ENCODE measurements around the gene SETD3. TPM values are rescaled to one million over a fixed set of nuclear protein-coding genes. Genes with fewer than 3 reads are reported as not detected.

The SETD3 gene
- total RNA-seq, 1 donor from 2014 or later: 46.0 TPM

- Mint-ChIP-seq H3K4me3 (ENCODE audit: low read depth) (no peak overlapping the region), H3K4me1 (ENCODE audit: low read depth) (no peaks in the 10 kb centered on the region), H3K27ac (no peak overlapping the region), H3K27me3 (peaks cover 37% of the 10 kb centered on the region), H3K9me3 (ENCODE audit: low read depth) (peaks cover 3% of the 10 kb centered on the region), H3K36me3 (ENCODE audit: insufficient read depth) (no peaks in the 10 kb centered on the region)
- DNase-seq (ENCODE audit: low spot score, unreplicated experiment): no peak
- TF ChIP-seq, protein P1, sequence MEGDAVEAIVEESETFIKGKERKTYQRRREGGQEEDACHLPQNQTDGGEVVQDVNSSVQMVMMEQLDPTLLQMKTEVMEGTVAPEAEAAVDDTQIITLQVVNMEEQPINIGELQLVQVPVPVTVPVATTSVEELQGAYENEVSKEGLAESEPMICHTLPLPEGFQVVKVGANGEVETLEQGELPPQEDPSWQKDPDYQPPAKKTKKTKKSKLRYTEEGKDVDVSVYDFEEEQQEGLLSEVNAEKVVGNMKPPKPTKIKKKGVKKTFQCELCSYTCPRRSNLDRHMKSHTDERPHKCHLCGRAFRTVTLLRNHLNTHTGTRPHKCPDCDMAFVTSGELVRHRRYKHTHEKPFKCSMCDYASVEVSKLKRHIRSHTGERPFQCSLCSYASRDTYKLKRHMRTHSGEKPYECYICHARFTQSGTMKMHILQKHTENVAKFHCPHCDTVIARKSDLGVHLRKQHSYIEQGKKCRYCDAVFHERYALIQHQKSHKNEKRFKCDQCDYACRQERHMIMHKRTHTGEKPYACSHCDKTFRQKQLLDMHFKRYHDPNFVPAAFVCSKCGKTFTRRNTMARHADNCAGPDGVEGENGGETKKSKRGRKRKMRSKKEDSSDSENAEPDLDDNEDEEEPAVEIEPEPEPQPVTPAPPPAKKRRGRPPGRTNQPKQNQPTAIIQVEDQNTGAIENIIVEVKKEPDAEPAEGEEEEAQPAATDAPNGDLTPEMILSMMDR (IDR thresholded peaks at IDR 0.05; ENCODE audit: unreplicated experiment): no peak
These were observed 95.9 kb downstream of the SETD3 start for GRCh38 chr14:99384450-99385417.

- TF ChIP-seq, protein P1 (IDR thresholded peaks at IDR 0.05; ENCODE audit: unreplicated experiment): no peak
- DNase-seq (ENCODE audit: low spot score, unreplicated experiment): no peak
- H3K27me3 Mint-ChIP-seq: peaks cover 36% of the 10 kb centered on the region
- no peak overlapping the region for H3K4me3 Mint-ChIP-seq (ENCODE audit: low read depth)
- no peak overlapping the region for H3K27ac Mint-ChIP-seq
- H3K36me3 Mint-ChIP-seq (ENCODE audit: insufficient read depth): no peaks in the 10 kb centered on the region
- H3K9me3 Mint-ChIP-seq (ENCODE audit: low read depth): peaks cover 3% of the 10 kb centered on the region
- H3K4me1 Mint-ChIP-seq (ENCODE audit: low read depth): no peaks in the 10 kb centered on the region
These were observed 96.9 kb downstream of the SETD3 start for GRCh38 chr14:99383472-99384449.

- no peak overlapping the region for H3K27ac Mint-ChIP-seq
- H3K4me3 Mint-ChIP-seq (ENCODE audit: low read depth): no peak overlapping the region
- no peak for DNase-seq (ENCODE audit: low spot score, unreplicated experiment)
- peaks cover 3% of the 10 kb centered on the region for H3K9me3 Mint-ChIP-seq (ENCODE audit: low read depth)
- no peaks in the 10 kb centered on the region for H3K36me3 Mint-ChIP-seq (ENCODE audit: insufficient read depth)
- no peaks in the 10 kb centered on the region for H3K4me1 Mint-ChIP-seq (ENCODE audit: low read depth)
- TF ChIP-seq, protein P1 (IDR thresholded peaks at IDR 0.05; ENCODE audit: unreplicated experiment): no peak
- H3K27me3 Mint-ChIP-seq: peaks cover 36% of the 10 kb centered on the region
These were observed 97.7 kb downstream of the SETD3 start for GRCh38 chr14:99382781-99383471.

DNA sequence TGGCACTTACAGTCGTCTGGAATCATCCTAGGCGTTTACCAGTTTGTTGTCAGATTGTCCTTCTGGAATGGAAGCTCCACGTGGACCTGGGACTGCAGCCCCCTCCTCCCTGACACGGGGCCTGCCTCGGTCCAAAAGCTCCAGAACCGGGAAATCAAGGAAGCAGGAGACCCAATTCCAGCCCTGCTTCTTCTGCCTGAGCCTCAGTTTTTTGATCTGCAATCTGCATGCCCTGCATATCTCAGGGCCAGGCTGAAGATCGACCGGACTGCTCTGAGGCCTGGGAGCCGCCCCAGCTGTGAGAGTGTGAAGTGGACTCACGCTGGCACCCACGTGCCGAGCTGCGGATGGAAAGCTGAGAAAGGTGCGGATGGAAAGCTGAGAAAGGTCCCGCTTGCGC is 98.6 kb downstream of the SETD3 start:
- H3K36me3 Mint-ChIP-seq (ENCODE audit: insufficient read depth): no peaks in the 10 kb centered on the region
- no peak overlapping the region for H3K27ac Mint-ChIP-seq
- no peak for DNase-seq (ENCODE audit: low spot score, unreplicated experiment)
- H3K4me3 Mint-ChIP-seq (ENCODE audit: low read depth): no peak overlapping the region
- TF ChIP-seq, protein P1 (IDR thresholded peaks at IDR 0.05; ENCODE audit: unreplicated experiment): no peak
- no peaks in the 10 kb centered on the region for H3K4me1 Mint-ChIP-seq (ENCODE audit: low read depth)
- peaks cover 34% of the 10 kb centered on the region for H3K27me3 Mint-ChIP-seq
- peaks cover 3% of the 10 kb centered on the region for H3K9me3 Mint-ChIP-seq (ENCODE audit: low read depth)
